HFF-Myc (cell line): ENCODE results near the gene PTPRN2.
"Not testable (repeated sequence)": the region's sequence is repeated elsewhere in the genome, so short reads cannot be mapped to it uniquely, and the experiment has no call there.

ENCODE experiments used
- DNase-seq: peaks from one replicate; pipeline ENCODE4 v3.0.0-alpha.2; 2011; ENCODE audit warnings: low read depth; ENCODE audit errors: extremely low read depth
- H3K4me3 ChIP-seq: replicated peaks from 2 replicates; pipeline ENCODE4 v1.5.1; 2011; ENCODE audit warnings: low read depth, mild to moderate bottlenecking, control low read depth, low read length
- CTCF ChIP-seq: IDR thresholded peaks from 2 replicates; pipeline ENCODE4 v1.5.1; 2012; ENCODE audit warnings: mild to moderate bottlenecking, low read depth, low read length, control low read depth; ENCODE audit errors: missing control alignments

PTPRN2 gene

GRCh38 chr7:158428837-158429753 lies 158.5 kb downstream of the PTPRN2 start:
- no peak for TF ChIP-seq CTCF
- H3K4me3 ChIP-seq: no peak overlapping the region
- DNase-seq: no peak

DNA sequence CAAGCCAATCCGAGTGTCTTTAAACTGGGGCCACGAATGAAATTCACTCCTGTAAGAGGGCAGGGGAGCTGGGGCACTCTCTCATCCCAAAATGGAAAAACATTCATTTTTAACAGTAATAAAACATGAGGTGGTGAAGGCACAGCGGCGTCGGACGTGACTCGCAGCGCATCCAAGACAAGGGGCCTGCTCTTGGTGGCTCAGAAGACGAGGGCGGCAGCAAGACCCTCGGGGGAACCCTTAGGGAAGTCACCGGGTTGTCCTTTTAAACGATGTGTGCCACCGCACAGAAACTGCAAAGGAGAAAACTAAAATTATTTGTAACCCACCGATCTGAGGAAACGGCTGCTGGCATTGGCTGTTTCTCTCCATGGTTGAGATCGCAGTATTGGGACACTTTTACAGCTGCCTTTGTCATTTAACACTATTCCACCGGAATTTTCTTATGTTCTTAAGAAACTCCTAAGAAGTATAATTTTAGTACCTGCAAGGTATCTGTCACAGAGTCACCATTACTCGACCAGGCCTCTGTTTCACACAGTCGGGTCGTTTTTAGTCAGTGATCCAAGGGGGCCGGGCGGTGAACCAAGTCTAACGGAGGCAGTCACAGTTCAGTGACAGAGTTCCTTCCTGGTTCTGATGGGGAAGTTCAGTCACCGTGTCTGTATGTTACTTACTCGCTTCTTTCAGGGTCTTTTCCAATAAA lies 159.3 kb downstream of the PTPRN2 start:
- no peak overlapping the region for H3K4me3 ChIP-seq
- TF ChIP-seq CTCF: no peak
- DNase-seq: no peak

- not testable (repeated sequence) for DNase-seq, H3K4me3 ChIP-seq
Measured at GRCh38 chr7:158425676-158426075, 161.9 kb downstream of the PTPRN2 start.

DNA sequence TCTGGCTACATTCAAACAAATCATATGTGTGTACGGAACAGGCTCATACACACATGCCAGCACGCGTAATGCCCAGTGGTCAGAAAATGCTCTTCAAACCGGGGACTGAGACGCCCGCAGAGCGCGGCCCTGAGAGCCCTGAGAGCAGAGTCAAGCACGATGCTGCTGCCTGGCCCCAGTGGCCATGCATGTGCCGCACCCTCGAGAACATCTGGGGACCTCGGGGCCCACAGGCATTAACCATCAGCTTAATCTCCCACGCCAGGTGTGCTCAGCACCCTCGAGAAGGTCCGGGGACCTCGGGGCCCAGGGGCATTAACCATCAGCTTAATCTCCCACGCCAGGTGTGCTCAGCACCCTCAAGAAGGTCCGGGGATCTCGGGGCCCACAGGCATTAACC lies 163.1 kb downstream of the PTPRN2 start:
- no peak for DNase-seq
- TF ChIP-seq CTCF: no peak
- no peak overlapping the region for H3K4me3 ChIP-seq

DNA sequence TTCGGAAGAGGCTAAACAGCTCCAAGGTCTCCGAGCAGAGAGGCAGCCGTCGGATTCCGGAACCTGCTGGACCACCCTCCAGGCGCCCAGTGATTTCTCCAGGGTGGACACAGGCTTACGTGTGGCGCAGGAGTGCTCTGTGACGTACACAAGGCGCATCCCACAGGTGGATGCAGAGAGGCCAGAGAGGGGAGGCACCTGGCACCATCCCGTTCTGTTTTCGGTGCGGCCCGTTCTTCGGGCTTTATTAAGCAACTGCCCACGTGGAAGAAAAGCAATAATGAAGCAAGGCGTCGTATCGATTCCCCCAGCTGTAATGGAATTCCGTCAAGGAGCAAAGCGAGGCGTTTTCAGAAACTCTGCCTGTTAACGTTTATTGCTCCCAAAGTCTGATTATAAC lies 163.6 kb downstream of the PTPRN2 start:
- DNase-seq: no peak
- TF ChIP-seq CTCF: no peak
- H3K4me3 ChIP-seq: no peak overlapping the region

GRCh38 chr7:158422887-158423560 lies 164.6 kb downstream of the PTPRN2 start:
- DNase-seq: no peak
- H3K4me3 ChIP-seq: no peak overlapping the region
- no peak for TF ChIP-seq CTCF
